Measurements from ENCODE around the gene SLC13A4. TPM values are rescaled to one million over a fixed set of nuclear protein-coding genes. Genes with fewer than 3 reads are reported as not detected.
"Not testable (repeated sequence)": the region's sequence is repeated elsewhere in the genome, so short reads cannot be mapped to it uniquely, and the experiment has no call there.

Gene SLC13A4
- total RNA-seq = not detected in 2 replicates

- no peak for DNase-seq
These were observed at the start of gene SLC13A4 for GRCh38 chr7:135728136-135728669. Gene SLC13A4, minus strand, starts transcription at chr7:135728186. Its CDS starts 690 bp downstream, at chr7:135727496.

GRCh38 chr7:135775915-135776314 is 47.9 kb upstream of the SLC13A4 start:
- not testable (repeated sequence) for DNase-seq

GRCh38 chr7:135775230-135775629 is 47.2 kb upstream of the SLC13A4 start:
- DNase-seq = no peak

GRCh38 chr7:135774284-135774683 is 46.3 kb upstream of the SLC13A4 start:
- DNase-seq = peak; percentile 86

GRCh38 chr7:135773464-135773863 is 45.5 kb upstream of the SLC13A4 start:
- DNase-seq = no peak

GRCh38 chr7:135772639-135773222 is 44.7 kb upstream of the SLC13A4 start:
- no peak for DNase-seq

- DNase-seq = no peak
These were observed 44.1 kb upstream of the SLC13A4 start for GRCh38 chr7:135771961-135772638.

GRCh38 chr7:135771051-135771450 is 43.1 kb upstream of the SLC13A4 start:
- DNase-seq = no peak

- no peak for DNase-seq
These were observed 42.2 kb upstream of the SLC13A4 start for GRCh38 chr7:135770139-135770710.

GRCh38 chr7:135769005-135769802 is 41.2 kb upstream of the SLC13A4 start:
- DNase-seq = no peak

- DNase-seq = no peak
These were observed 40.5 kb upstream of the SLC13A4 start for GRCh38 chr7:135768467-135768866.

GRCh38 chr7:135768064-135768463 is 40.1 kb upstream of the SLC13A4 start:
- DNase-seq = no peak

GRCh38 chr7:135763261-135763660 is 35.3 kb upstream of the SLC13A4 start:
- no peak for DNase-seq

GRCh38 chr7:135761751-135762488 is 33.9 kb upstream of the SLC13A4 start:
- DNase-seq = peak; percentile 43

GRCh38 chr7:135759532-135759931 is 31.5 kb upstream of the SLC13A4 start:
- DNase-seq = no peak

GRCh38 chr7:135758531-135758932 is 30.5 kb upstream of the SLC13A4 start:
- peak; percentile 65 for DNase-seq

- DNase-seq = peak; percentile 71
These were observed 29.9 kb upstream of the SLC13A4 start for GRCh38 chr7:135757719-135758411.

- DNase-seq = no peak
These were observed 28.2 kb upstream of the SLC13A4 start for GRCh38 chr7:135756191-135756590.

GRCh38 chr7:135755351-135755753 is 27.4 kb upstream of the SLC13A4 start:
- no peak for DNase-seq

GRCh38 chr7:135753616-135754413 is 25.8 kb upstream of the SLC13A4 start:
- DNase-seq = no peak

GRCh38 chr7:135748770-135749169 is 20.8 kb upstream of the SLC13A4 start, which contains the start of gene FAM180A:
Gene FAM180A, minus strand, starts transcription at chr7:135748813. Its CDS starts 233 bp downstream, at chr7:135748580.
- no peak for DNase-seq
